ENCODE results near the gene ITIH5.
"Not testable (repeated sequence)": the region's sequence is repeated elsewhere in the genome, so short reads cannot be mapped to it uniquely, and the experiment has no call there.

Gene ITIH5

DNA sequence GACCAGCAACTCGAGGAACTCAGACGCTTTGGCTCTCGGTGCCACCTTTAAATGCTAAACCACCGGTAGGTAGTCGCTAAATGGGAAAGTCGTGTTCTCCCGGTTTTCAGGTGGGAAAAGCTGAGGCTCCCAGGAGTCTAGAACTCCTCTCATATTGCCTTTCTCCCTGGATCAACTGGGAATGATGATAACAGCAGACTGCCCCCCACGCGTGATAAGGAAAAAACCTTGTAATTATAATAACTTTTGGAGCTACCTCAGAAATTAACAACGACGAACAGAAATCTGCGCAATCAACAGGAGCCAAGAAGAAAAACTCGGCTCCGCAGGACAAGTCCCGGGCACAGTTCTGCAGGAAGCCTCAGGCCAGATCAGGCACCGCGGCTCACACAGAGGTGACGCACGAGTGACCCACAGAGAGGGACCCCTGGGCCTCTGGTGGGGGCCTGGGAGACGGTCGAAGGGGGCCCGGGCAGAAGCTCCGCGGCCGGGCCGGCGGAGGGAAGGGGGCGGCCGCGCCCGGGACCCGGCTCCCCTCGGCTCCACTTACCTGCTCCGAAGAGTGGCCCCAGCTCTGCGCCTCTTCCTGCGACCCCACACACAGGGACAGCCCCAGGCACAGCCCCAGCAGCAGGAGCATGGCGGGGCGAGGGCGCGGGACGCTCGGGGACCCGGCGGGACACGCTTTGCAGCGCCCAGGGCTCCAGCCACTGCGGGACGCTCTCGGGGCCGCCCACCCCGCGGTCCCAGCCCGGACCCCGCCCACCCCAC is at the start of gene ITIH5:
Gene ITIH5, minus strand, starts transcription at position 714 of the 771 bp plus-strand sequence. Its CDS starts 74 bp downstream, at position 640.
- peak; percentile 26 for DNase-seq (ENCODE audit: low spot score)

DNA sequence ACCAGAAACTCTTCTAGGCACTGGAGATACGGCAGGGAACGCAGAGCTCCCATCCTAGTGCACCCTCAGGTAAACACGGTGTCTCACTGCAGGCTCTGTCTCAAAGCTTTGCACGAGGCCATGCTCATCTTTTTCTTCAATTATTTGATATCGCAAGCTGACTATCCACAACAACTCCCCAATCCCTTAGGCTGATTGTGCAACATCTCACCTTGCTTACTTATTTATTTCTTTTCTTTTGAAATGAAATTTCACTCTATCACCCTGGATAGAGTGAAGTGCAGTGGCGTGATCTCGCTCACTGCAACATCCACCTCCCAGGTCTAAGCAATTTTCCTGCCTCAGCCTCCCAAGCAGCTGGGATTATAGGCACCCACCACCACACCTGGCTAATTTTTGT is 48.7 kb upstream of the ITIH5 start:
- DNase-seq (ENCODE audit: low spot score), result no peak

DNA sequence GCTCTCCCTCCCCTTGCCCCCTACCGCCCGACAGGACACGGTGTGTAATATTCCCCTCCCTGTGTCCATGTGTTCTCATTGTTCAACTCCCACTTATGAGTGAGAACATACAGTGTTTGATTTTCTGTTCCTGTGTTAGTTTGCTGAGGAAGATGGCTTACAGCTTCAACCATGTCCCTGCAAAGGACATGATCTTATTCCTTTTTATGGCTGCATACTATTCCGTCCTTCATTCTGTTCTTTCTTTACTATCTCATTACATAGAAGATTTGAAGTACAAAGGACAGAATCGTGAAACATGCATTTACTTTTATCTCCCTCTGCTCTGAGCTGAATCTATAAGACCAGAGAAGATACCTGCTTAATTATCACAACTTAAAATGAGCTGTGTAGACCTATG is 44.3 kb upstream of the ITIH5 start:
- not testable (repeated sequence) for DNase-seq (ENCODE audit: low spot score)

DNA sequence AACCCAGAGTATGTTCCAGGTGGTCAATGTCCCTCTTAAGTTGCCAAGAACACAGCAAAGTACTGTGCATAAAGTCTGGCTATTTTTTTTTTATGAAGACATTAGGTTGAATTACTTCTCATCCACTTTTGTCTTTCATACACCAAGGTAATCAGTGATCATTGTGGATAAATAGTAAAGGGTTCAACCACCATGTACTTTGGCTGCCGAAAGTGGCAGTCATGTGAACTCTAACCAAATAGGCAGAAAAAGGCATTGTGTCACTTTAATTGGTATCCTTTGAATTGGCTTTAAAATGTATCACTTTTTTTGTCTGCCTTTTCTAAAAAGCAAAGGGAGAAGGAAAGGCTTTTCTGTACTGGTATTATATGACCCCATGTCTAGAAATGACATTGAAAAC is 43.7 kb upstream of the ITIH5 start:
- no peak for DNase-seq (ENCODE audit: low spot score)

DNA sequence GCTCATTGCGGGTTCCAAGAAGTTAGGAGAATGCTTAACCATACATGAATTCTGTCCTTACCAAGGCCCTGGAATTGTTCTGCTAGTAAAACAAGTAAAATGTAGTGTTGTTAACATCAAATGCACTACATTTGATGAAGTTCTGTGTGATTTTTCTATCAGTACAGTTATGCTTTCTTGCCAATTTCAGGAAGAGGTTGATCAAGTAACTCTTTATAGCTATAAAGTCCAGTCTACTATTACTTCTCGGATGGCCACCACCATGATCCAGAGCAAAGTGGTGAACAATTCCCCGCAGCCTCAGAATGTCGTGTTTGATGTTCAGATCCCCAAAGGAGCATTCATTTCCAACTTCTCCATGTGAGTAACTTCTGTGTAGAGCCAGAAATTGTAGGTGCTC is 42.1 kb upstream of the ITIH5 start:
- no peak for DNase-seq (ENCODE audit: low spot score)

DNA sequence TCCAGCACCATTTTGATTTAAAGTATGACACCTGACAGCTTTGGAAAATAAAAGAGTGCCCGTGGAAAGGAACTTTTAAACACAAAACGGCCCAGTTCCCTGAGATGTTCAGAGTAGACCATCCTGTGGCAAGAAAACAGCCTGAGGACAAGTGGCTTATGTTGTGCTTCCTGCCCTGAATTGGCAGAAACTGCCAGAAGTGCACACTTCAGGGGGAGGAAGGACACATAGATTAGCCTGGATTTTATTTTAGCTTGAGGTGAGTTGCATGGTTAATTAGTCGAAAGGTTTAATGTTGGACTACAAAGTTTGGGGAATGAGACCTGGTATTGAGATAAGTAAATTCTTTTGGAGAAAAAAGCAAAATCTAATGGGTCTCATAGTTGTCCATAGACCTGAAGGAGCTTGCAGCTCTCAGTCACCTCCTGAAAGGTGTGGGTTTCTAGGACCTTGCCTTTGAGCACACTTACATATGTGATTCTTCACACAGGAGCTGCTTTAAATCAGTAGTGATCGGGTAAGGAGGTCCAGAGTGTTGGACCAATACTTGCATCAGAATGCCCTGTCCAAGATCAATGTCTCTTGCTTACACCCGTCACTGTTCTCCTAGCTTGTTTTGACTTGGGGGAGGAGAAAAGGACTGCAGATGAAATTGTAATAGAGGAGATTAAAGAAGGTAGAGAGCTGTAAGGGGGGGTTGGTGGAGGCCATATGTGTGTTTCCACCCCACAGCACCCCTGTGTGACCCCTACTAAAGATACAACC is 41.3 kb upstream of the ITIH5 start:
- no peak for DNase-seq (ENCODE audit: low spot score)

DNA sequence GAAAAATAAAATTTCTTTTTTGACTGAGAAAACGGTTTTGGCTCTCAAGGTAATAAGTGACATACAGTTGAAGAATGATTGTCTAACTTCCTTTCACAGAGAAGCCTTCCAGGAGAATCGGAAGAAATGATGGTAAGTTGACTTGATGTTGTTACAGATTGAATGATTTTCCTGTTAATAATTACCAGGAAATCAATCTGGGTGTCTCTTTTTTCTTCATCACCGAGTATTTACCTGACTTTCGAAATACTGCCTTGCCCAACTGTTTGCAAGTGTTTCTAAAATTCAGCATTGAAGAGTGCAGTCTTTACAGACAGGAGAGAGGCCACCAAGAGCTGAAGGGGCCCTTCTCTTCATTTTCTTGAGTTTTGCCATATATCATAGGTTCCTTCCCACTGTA is 40.3 kb upstream of the ITIH5 start:
- no peak for DNase-seq (ENCODE audit: low spot score)

DNA sequence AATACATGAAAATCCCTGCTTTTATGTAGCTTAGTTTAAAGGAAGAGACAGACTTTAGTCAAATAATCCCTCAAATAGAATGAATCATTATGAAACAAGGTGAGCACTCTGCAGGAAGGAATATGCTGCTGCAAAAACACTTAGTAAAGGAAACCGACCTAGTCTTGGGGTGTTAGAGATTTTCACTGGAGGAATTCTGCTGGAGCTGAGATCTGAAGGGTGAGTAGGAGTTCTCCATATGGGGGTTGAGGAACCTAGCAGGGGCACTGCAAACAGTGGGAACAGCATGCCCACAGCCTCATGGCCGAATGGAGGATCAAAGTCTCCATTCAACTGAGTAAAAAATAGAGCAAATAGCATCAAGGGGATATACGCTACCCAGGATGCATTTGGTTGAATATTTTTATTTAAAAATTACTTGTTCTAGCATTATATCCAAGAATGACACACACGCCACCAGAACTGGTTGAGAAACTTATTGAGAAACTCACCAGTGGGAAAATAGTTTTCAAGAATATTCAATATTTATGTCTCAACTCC is 39.8 kb upstream of the ITIH5 start:
- DNase-seq (ENCODE audit: low spot score), result no peak

DNA sequence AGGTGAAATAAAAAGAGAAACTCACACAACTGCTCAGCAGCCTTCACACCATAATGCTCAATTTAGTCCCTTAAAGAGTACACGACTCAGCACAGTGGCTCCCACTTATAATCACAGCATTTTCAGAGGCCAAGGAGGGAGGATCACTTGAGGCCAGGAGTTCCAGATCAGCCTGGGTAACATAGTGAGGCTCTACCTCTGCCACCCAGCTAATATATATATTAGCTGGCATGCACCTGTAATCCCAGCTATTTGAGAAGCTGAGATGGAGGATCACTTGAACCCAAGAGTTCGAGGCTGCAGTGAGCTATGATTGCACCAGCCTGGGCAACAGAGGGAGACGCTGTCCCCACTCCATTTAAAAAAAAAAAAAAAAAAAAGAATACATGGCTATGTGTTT is 38.6 kb upstream of the ITIH5 start:
- DNase-seq (ENCODE audit: low spot score), result no peak

DNA sequence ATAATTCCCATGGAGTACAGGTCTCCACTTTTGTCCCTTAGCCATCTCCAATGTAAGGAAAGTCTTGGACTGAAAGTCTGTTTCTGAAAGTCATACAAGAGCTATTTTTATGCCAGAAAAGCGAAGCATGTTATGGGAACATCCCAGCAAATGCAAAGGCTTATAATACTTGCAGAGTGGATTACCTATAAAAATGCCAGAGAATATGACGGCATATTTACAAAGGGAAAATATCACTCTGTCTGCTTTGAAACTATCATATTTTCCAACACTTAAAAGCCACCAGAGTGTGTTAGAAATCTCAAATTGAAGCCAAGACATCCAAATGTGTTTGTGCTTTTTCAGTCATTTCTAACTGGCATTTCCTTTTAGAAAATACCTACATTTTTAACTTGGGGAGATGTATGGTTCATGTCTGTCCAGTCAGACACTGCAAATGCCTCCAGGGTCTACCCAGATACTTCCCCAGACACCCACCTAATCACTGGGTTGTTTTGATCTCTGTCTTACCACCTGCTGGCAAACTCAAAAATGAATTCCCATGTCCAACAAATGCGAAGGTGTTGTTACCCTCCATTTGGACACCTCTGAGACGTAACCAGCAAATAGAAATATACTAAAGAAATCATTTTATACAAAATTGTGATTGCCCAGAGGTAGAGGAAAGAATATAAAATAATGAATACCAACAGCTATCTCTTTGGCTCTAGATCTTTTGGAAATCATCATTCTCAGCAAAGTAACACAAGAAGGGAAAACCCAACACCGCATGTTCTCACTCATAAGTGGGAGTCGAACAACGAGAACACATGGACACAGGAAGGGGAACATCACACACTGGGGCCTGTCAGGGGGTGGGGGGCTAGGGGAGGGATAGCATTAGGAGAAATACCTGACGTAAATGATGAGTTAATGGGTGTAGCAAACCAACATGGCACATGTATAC is 37.6 kb upstream of the ITIH5 start:
- no peak for DNase-seq (ENCODE audit: low spot score)

DNA sequence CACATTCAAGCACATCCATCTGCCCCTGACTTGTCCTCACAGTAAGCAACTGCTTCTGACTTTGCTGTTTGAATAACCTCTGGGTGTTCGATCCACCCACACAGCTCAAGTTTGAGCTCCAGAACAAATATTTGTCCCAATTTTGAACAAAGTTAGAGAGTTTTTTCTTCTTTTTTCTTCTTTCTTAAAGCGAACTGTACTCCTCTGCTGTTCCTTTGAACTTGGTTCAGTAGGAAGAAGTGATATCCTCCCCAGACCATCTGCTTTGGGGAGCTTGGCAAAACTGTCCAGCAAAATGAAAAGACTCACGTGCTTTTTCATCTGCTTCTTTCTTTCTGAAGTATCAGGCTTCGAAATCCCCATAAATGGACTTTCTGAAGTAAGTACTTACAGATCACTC is 36.4 kb upstream of the ITIH5 start, which contains the start of gene ITIH2:
Gene ITIH2, plus strand, starts transcription at position 177 of the 400 bp plus-strand sequence. Its CDS starts 119 bp downstream, at position 296.
- DNase-seq (ENCODE audit: low spot score), result no peak

DNA sequence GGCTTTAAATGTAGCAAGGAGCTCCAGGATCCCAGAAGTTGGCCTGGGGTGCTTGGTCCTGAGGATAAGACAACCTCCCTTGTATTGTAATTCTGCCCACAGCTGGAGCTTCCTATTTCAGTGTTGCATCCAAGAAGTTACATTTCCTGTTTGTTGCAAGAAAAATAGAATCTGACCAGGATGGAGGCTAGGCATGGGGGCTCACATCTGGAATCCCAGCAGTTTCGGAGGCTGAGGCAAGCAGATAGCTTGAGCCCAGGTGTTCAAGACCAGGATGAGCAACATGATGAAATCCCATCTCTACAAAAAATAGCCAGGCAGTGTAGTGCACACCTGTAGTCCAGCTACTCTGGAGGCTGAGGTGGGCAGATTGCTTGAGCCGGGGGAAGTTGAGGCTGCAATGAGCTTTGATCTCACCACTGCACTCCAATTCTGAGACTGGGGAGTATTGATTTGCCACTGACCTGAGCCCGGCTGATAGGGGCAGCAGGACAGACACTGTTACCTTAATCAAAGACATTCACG is 35.6 kb upstream of the ITIH5 start:
- DNase-seq (ENCODE audit: low spot score), result no peak

DNA sequence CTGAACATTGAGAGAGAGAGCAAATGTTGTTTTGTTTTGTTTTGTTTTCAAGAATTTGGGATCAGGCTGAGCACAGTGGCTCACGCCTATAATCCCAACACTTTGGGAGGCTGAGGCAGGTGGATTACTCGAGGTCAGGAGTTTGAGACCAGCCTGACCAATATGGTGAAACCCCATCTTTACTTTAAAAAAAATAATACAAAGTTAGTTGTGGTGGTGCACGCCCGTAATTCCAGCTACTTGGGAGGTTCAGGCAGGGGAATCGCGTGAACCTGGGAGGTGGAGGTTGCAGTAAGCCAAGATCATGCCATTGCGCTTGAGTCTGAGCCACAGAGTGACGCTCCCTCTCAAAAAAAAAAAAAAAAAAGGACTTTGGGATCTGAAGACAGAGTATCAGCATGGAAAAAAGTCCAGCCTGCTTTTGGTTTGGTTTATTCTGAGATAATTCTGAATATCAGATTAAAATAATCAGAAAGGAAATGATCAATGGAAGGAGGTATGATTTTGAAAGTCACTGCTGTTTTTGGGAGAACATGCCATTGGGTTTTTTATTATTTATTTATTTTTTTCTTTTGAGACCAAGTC is 34.5 kb upstream of the ITIH5 start:
- no peak for DNase-seq (ENCODE audit: low spot score)

DNA sequence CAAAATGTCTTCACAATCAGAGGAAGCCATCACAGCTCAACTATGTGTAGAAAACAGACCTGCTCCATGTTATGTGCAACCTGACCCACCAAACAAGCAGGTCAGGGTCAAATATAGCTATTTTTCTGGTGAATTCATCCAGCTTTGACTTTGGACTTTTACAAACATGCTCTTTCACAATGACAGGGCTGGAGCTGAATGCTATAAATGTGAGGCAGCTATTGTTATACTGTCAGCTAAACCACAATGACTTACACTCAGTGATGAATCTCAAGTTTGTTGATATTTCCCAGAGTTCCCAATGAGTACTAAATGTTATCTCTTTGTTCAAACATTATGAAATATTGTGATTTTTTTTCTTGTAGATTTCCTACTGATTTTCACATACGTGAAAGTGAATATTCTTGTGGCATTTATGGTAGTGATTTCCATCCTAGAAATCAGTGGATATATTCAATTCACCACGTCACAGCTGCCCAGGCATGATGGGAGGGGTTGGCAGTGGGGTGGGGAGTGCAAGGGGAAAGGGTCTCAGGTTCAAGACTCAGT is 33.9 kb upstream of the ITIH5 start:
- DNase-seq (ENCODE audit: low spot score), result no peak

DNA sequence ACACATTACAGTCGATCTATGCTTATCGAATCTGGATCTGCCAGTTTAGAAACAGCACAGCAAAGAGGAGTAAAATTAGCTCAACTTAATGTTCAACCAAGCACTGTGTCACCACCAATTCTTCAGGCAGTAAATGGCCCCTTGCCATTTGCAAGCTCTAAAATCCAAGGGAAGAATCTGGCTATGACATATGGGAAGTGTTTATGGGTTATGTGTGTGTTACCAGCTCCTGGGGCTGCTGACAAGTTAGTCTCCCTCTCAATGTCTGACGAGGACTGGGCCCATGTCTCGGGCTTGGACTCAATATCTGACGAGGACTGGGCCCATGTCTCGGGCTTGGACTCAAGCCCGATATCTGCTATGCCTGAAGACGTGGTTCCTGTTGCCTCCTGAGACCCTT is 30.7 kb upstream of the ITIH5 start:
- no peak for DNase-seq (ENCODE audit: low spot score)

DNA sequence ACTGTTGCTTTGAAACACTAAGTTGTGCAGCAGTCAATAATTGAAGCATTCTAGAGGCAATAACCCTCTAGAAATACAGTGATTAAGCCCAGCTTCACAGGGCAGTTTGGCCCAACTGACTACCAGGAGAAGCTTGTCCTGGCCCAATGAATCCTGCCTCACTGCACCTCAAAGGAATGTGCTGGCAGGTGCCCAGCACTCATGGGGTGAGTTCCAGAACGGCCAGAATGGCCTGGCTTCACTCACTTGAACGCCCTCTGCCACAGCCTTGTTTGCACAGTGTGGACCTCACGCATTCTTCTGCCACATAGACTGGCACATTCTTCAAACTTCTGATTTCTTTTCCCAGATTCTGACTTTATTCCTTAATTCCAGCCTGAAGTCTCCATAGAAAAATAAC is 29.8 kb upstream of the ITIH5 start:
- peak; percentile 15 for DNase-seq (ENCODE audit: low spot score)

DNA sequence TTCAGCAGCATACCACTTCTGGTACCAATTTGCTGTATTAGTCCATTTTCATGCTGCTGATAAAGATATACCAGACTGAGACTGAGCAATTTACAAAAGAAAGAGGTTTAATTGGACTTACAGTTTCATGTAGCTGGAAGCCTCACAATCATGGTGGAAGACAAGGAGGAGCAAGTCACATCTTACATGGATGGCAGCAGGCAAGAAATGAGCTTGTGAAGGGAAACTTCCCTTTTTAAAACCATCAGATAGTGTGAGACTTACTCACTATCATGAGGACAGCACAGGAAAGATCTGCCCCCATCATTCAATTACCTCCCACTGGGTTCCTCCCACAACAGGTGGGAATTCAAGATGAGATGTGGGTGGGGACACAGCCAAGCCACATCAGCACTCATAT is 26.4 kb upstream of the ITIH5 start:
- DNase-seq (ENCODE audit: low spot score), result not testable (repeated sequence)

DNA sequence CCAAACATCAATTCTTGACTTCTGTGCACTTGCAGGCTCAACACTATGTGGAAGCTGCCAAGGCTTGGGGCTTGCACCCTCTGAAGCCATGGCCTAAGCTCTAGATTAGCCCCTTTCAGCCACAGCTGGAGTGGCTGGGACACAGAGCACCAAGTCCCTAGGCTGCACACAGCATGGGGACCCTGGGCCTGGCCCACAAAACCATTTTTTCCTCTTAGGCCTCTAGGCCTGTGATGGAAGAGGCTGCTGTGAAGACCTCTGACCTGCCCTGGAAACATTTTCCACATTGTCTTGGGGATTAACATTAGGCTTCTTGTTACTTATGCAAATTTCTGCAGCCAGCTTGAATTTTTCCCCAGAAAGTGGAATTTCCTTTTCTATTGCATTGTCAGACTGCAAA is 25.6 kb upstream of the ITIH5 start:
- not testable (repeated sequence) for DNase-seq (ENCODE audit: low spot score)

DNA sequence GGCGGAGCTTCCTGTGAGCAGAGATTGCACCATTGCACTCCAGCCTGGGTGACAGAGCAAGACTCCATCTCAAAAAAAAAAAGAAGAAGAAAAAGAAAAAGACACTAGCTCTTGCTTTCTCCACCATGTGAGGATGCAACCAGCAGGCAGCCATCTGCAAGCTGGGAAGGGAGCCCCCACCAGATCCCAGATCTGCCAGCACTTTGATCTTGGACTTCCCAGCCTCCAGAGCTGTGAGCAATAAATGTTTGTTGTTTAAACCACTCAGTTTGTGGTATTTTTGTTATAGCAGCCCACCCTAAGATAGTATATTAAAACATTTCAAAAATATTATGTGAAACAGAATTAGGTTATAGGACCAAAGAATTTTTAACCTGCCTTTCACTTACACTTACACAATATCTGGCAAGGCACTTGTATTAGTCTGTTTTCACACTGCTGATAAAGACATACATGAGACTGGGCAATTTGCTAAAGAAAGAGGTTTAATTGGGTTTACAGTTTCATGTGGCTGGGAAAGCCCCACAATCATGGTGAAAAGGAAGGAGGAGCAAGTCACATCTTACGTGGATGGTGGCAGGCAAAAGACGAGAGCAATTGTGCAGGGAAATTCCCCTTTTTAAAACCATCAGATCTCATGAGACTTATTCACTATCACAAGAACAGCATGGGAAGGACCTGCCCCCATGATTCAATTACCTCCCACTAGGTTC is 24.3 kb upstream of the ITIH5 start:
- not testable (repeated sequence) for DNase-seq (ENCODE audit: low spot score)

DNA sequence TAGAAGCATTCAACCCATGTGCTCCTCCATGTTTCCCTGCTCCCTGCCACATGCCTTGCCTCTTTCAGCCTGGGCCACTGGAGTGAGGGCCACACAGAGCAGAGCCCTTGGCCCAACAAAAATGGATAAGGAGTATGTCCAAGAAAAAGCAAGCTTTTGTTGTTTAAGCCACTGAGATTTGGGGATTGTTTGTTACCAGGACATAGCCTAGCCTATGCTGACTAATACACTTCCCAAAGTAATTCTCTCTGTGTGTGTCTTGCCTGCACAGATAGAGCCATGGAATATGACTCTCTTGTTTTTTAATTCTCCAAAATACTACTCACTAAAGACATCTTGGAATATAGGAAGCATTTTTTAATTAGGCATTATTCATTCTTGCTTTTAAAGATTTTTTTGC is 22.8 kb upstream of the ITIH5 start:
- DNase-seq (ENCODE audit: low spot score), result no peak

Measured in GM03348 (cell line).